Neuronal stem cell (in vitro differentiated cells): ENCODE measurements around the gene NAA60.

ENCODE experiments used
- DNase-seq: peaks from one replicate; pipeline ENCODE4 v3.0.0-alpha.2; 2013; ENCODE audit warnings: low spot score
- H2AFZ ChIP-seq: one replicate; pipeline ENCODE4 v1.6.1; 2013; ENCODE audit warnings: mild to moderate bottlenecking, low read length, inconsistent platforms
- H2AK5ac ChIP-seq: 2 replicates; pipeline ENCODE4 v1.6.1; 2013; ENCODE audit warnings: low read depth, mild to moderate bottlenecking, inconsistent platforms, low read length, moderate library complexity, mixed read lengths
- H2BK120ac ChIP-seq: 2 replicates; pipeline ENCODE4 v1.6.1; 2013; ENCODE audit warnings: low read depth, mild to moderate bottlenecking, inconsistent platforms, low read length, moderate library complexity, mixed read lengths
- H2BK12ac ChIP-seq: one replicate; pipeline ENCODE4 v1.6.1; 2013; ENCODE audit warnings: low read length, inconsistent platforms
- H2BK15ac ChIP-seq: 2 replicates; pipeline ENCODE4 v1.6.1; 2013; ENCODE audit warnings: mild to moderate bottlenecking, low read length, inconsistent platforms, mixed read lengths
- H2BK5ac ChIP-seq: one replicate; pipeline ENCODE4 v1.6.1; 2013; ENCODE audit warnings: inconsistent platforms, mild to moderate bottlenecking, low read length, moderate library complexity
- H3K14ac ChIP-seq: one replicate; pipeline ENCODE4 v1.6.1; 2013; ENCODE audit warnings: low read length, inconsistent platforms
- H3K18ac ChIP-seq: 2 replicates; pipeline ENCODE4 v1.6.1; 2013; ENCODE audit warnings: low read length, inconsistent platforms
- H3K23ac ChIP-seq: 2 replicates; pipeline ENCODE4 v1.6.1; 2013; ENCODE audit warnings: low read depth, mild to moderate bottlenecking, mixed read lengths, low read length, inconsistent platforms; ENCODE audit not compliant: poor library complexity
- H3K27ac ChIP-seq: replicated peaks from 3 replicates; pipeline ENCODE4 v1.5.1; 2013; ENCODE audit warnings: low read length, inconsistent platforms
- H3K27me3 ChIP-seq, 3 experiments: 2 replicates each; pipeline ENCODE4 v1.6.1; 2013; ENCODE audit warnings: low read length in 3 of 3, mild to moderate bottlenecking in 2 of 3, inconsistent platforms in 1 of 3, low read depth in 1 of 3, mixed read lengths in 1 of 3, moderate library complexity in 1 of 3; ENCODE audit not compliant: control insufficient read depth in 3 of 3, insufficient read depth in 3 of 3
- H3K36me3 ChIP-seq, 2 donors: replicated peaks in 1 of 2; 2 replicates each; pipeline ENCODE4 v1.6.1; 2013; ENCODE audit warnings: low read length in 2 of 2; ENCODE audit not compliant: control insufficient read depth in 2 of 2, insufficient read depth in 2 of 2
- H3K4ac ChIP-seq: 2 replicates; pipeline ENCODE4 v1.6.1; 2013; ENCODE audit warnings: inconsistent platforms, mild to moderate bottlenecking, low read length, moderate library complexity
- H3K4me1 ChIP-seq, 2 donors: 1 replicate in 1 of 2; 2 replicates in 1 of 2; pipeline ENCODE4 v1.6.1; 2013; ENCODE audit warnings: low read length in 2 of 2, low read depth in 1 of 2; ENCODE audit not compliant: control insufficient read depth in 2 of 2, insufficient read depth in 1 of 2
- H3K4me2 ChIP-seq: one replicate; pipeline ENCODE4 v1.6.1; 2013; ENCODE audit warnings: mild to moderate bottlenecking, low read length, inconsistent platforms; ENCODE audit not compliant: insufficient read depth, poor library complexity, severe bottlenecking
- H3K4me3 ChIP-seq, 2 donors: 2 replicates each; pipeline ENCODE4 v1.5.1; 2013; ENCODE audit warnings: low read length in 2 of 2, mild to moderate bottlenecking in 2 of 2, inconsistent platforms in 1 of 2, moderate library complexity in 1 of 2
- H3K79me1 ChIP-seq: one replicate; pipeline ENCODE4 v1.6.1; 2013; ENCODE audit warnings: low read depth, mild to moderate bottlenecking, inconsistent platforms, low read length, moderate library complexity
- H3K9ac ChIP-seq: one replicate; pipeline ENCODE4 v1.6.1; 2013; ENCODE audit warnings: mild to moderate bottlenecking, low read depth, low read length, inconsistent platforms; ENCODE audit not compliant: poor library complexity
- H3K9me3 ChIP-seq, 2 donors: replicated peaks in 1 of 2; 2 replicates each; pipeline versions ENCODE3 to v1.6.1; 2013; ENCODE audit warnings: low read length in 2 of 2, mild to moderate bottlenecking in 2 of 2, inconsistent platforms in 1 of 2, low read depth in 1 of 2, mixed read lengths in 1 of 2, moderate library complexity in 1 of 2; ENCODE audit not compliant: control insufficient read depth in 2 of 2, insufficient read depth in 1 of 2
- H4K8ac ChIP-seq: one replicate; pipeline ENCODE4 v1.6.1; 2013; ENCODE audit warnings: low read depth, mild to moderate bottlenecking, inconsistent platforms, low read length, moderate library complexity
- H4K91ac ChIP-seq: one replicate; pipeline ENCODE4 v1.6.1; 2013; ENCODE audit warnings: low read length, low read depth, mild to moderate bottlenecking, inconsistent platforms; ENCODE audit not compliant: poor library complexity
- WGBS, 2 donors: extraction: QIAGEN DNeasy Blood & Tissue Kit; methylation state at CpG; one replicate each; pipeline ENCODE4 v1.1.7; 2013; ENCODE audit warnings: missing lambda C conversion rate in 2 of 2, mixed read lengths in 1 of 2; ENCODE audit not compliant: insufficient read length in 2 of 2, insufficient replicate concordance in 1 of 2; ENCODE audit errors: extremely low coverage in 2 of 2; 5-methylcytosine and 5-hydroxymethylcytosine counted together

Gene NAA60

DNA sequence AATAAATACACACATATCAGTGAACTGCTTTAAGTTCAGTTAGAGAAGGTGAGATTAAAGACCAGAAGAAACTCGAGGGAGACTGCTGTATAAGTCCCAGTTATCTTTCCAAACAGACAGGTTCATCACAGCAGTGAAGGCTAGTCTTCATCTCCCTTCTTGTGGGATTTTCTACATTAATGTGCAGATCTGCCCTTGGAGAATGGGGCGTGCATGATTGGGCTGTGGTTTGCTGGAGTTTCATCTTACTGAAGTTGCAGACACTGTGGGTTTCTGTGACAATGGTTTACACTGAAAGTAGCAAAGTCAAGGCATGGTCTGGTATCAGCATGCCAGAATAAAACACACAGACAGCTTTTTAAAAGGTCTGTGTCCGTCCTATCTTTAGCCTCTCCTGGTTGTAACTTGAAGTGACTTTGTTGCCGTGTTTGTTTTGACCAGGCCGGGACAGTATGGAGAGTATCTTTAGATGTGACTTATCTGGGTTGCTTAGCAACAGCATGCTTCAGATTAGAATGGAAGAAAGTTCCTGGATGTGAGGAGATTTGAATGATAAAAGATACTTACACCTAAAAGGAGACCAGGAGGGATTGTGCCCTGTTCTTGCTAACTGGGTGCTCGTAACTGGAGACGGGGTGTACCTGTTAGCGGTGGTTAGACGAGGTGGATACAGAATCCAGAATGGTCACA lies 16.1 kb downstream of the NAA60 start:
- Histone ChIP-seq H3K4ac (no peak overlapping the region), H3K18ac (no peak overlapping the region), H2AK5ac (no peak overlapping the region), H3K23ac (no peak overlapping the region), H3K36me3 (peaks cover 0 to 13% of the 10 kb centered on the region in 2 donors), H3K27me3 (no peaks in the 10 kb centered on the region), H2AFZ (no peak overlapping the region), H3K4me3 (peak overlapping the region in 1 of 2 donors; percentile 77), H3K9me3 (peaks cover 0 to 2% of the 10 kb centered on the region in 2 donors), H3K4me2 (no peak overlapping the region), H2BK120ac (no peak overlapping the region), H3K4me1 (peaks cover 17 to 21% of the 10 kb centered on the region in 2 donors), H3K9ac (no peak overlapping the region), H4K91ac (no peak overlapping the region), H3K27ac (no peak overlapping the region), H2BK15ac (no peak overlapping the region), H2BK5ac (no peak overlapping the region), H4K8ac (no peak overlapping the region), H2BK12ac (no peak overlapping the region), H3K79me1 (peaks cover 4% of the 10 kb centered on the region), H3K14ac (no peak overlapping the region)
- no peak for DNase-seq
- no CpG with 5 or more reads among the region's 9 CpGs for WGBS, 2 donors

- H3K9ac ChIP-seq: no peak overlapping the region
- H3K4me1 ChIP-seq: peaks cover 17 to 21% of the 10 kb centered on the region in 2 donors
- no peak overlapping the region for H3K4me2 ChIP-seq
- no peak for DNase-seq
- H3K9me3 ChIP-seq: peaks cover 0 to 2% of the 10 kb centered on the region in 2 donors
- no peak overlapping the region for H3K14ac ChIP-seq
- peaks cover 0 to 14% of the 10 kb centered on the region in 2 donors for H3K36me3 ChIP-seq
- no peak overlapping the region for H4K91ac ChIP-seq
- H3K27ac ChIP-seq: no peak overlapping the region
- no peak overlapping the region for H2BK15ac ChIP-seq
- no peak overlapping the region for H3K23ac ChIP-seq
- no peak overlapping the region for H2BK5ac ChIP-seq
- no CpG with 5 or more reads among the region's 7 CpGs for WGBS, 2 donors
- no peak overlapping the region for H3K18ac ChIP-seq
- H4K8ac ChIP-seq: no peak overlapping the region
- H3K79me1 ChIP-seq: peaks cover 4% of the 10 kb centered on the region
- H2AFZ ChIP-seq: no peak overlapping the region
- no peaks in the 10 kb centered on the region for H3K27me3 ChIP-seq
- H3K4me3 ChIP-seq: peak overlapping the region in 1 of 2 donors; percentile 77
- H3K4ac ChIP-seq: no peak overlapping the region
- no peak overlapping the region for H2AK5ac ChIP-seq
- H2BK120ac ChIP-seq: no peak overlapping the region
- no peak overlapping the region for H2BK12ac ChIP-seq
Observed at GRCh38 chr16:3460121-3460520, 16.6 kb downstream of the NAA60 start.

GRCh38 chr16:3460585-3460984 lies 17.1 kb downstream of the NAA60 start:
- Histone ChIP-seq H3K9ac (no peak overlapping the region), H3K23ac (no peak overlapping the region), H3K79me1 (peaks cover 5% of the 10 kb centered on the region), H3K27me3 (no peaks in the 10 kb centered on the region), H2BK120ac (no peak overlapping the region), H2AFZ (no peak overlapping the region), H3K4ac (no peak overlapping the region), H3K18ac (no peak overlapping the region), H2BK5ac (no peak overlapping the region), H4K91ac (no peak overlapping the region), H2BK15ac (no peak overlapping the region), H3K9me3 (peaks cover 0 to 2% of the 10 kb centered on the region in 2 donors), H3K4me2 (no peak overlapping the region), H3K4me3 (no peak overlapping the region), H4K8ac (no peak overlapping the region), H3K4me1 (peaks cover 17 to 21% of the 10 kb centered on the region in 2 donors), H2BK12ac (no peak overlapping the region), H2AK5ac (no peak overlapping the region), H3K36me3 (peaks cover 0 to 18% of the 10 kb centered on the region in 2 donors), H3K27ac (no peak overlapping the region), H3K14ac (no peak overlapping the region)
- no CpG with 5 or more reads among the region's 8 CpGs for WGBS, 2 donors
- no peak for DNase-seq

- Histone ChIP-seq H2AK5ac (no peak overlapping the region), H4K91ac (no peak overlapping the region), H4K8ac (no peak overlapping the region), H2BK15ac (no peak overlapping the region), H3K27ac (peak overlapping the region; percentile 13), H2BK5ac (no peak overlapping the region), H2AFZ (no peak overlapping the region), H3K4me2 (no peak overlapping the region), H3K79me1 (peaks cover 5% of the 10 kb centered on the region), H3K9ac (no peak overlapping the region), H3K36me3 (peaks cover 2 to 24% of the 10 kb centered on the region in 2 donors), H3K27me3 (no peaks in the 10 kb centered on the region), H3K4me1 (peaks cover 17 to 21% of the 10 kb centered on the region in 2 donors), H3K9me3 (peaks cover 0 to 2% of the 10 kb centered on the region in 2 donors), H3K23ac (no peak overlapping the region), H2BK12ac (no peak overlapping the region), H2BK120ac (no peak overlapping the region), H3K18ac (no peak overlapping the region), H3K4me3 (no peak overlapping the region), H3K4ac (no peak overlapping the region), H3K14ac (no peak overlapping the region)
- WGBS, 2 donors: no CpG with 5 or more reads among the region's 8 CpGs
- no peak for DNase-seq
Observed at GRCh38 chr16:3461151-3461550, 17.7 kb downstream of the NAA60 start.
